H7 (cell line): Measurements from ENCODE around the gene MYADML2. TPM values are rescaled to one million over a fixed set of nuclear protein-coding genes. Genes with fewer than 3 reads are reported as not detected.
"Not testable (repeated sequence)": the region's sequence is repeated elsewhere in the genome, so short reads cannot be mapped to it uniquely, and the experiment has no call there.

Source experiments
- DNase-seq: peaks from one replicate; pipeline ENCODE4 v3.0.0; 2012
- H3K27me3 ChIP-seq: 2 replicates; pipeline ENCODE4 v1.6.0; 2011; ENCODE audit warnings: mild to moderate bottlenecking, low read length; ENCODE audit not compliant: control insufficient read depth, insufficient read depth
- H3K36me3 ChIP-seq: replicated peaks from 2 replicates; pipeline ENCODE4 v1.5.1; 2011; ENCODE audit warnings: low read length; ENCODE audit not compliant: control insufficient read depth, insufficient read depth
- H3K4me3 ChIP-seq: 2 replicates; pipeline ENCODE4 v1.5.1; 2011; ENCODE audit warnings: low read depth, mild to moderate bottlenecking, control low read depth, low read length, moderate library complexity; ENCODE audit not compliant: insufficient read depth
- total RNA-seq: library from RNA; depleted of rRNA; stranded (reverse); fragments of >200 nt; shearing (Covaris generic); gene quantifications from 2 replicates; pipeline ENCODE4 v1.2.3, GENCODE V29; 2014

The MYADML2 gene
- total RNA-seq, 1 experiment from 2014 or later, result 0.24 TPM

DNA sequence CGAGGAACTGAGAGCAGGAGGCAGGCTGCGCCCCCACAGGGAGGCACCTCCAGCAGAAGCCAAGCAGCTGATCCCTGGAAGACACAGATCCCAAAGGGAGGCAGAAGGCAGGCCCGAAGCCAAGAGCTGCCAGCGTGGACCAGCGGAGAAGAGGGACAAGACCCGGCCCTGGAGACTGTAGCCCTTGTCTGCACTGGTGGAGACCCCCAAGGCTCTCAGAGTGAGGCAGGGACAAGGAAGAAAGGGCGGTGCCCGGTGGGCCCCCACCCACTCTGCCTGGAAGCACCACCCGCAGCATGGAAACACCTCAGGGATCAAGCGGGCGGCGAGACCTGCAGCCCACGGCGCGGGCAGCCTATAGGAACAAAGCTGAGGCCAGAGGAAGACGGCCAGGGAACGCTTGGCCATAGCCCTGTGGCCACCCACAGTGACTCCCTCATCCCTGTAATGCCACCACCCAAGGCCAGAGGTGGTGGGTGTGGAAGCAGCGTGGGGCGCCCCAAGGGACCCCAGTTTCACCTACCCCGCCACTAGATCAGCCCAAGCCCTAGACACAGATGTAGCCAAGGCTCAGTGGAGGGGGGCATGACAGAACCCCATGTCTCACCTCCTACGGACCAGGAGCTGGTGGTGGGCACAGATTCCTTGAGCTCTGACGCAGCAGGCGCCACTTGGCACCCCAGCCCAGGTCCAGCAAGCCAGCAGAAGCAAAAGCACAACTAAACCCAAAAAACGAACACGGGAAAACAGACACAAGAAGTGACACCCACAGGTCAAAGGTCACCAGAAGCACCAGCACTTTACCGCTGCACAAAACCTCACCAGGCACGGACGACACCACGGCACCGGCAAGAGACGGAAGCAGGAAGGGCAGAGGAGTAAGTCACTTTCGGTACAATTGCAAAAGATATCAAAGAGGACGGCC is 26.2 kb downstream of the MYADML2 start:
- Histone ChIP-seq H3K36me3 (peaks cover 9% of the 10 kb centered on the region), H3K4me3 (no peak overlapping the region), H3K27me3 (no peaks in the 10 kb centered on the region)
- DNase-seq, result no peak

DNA sequence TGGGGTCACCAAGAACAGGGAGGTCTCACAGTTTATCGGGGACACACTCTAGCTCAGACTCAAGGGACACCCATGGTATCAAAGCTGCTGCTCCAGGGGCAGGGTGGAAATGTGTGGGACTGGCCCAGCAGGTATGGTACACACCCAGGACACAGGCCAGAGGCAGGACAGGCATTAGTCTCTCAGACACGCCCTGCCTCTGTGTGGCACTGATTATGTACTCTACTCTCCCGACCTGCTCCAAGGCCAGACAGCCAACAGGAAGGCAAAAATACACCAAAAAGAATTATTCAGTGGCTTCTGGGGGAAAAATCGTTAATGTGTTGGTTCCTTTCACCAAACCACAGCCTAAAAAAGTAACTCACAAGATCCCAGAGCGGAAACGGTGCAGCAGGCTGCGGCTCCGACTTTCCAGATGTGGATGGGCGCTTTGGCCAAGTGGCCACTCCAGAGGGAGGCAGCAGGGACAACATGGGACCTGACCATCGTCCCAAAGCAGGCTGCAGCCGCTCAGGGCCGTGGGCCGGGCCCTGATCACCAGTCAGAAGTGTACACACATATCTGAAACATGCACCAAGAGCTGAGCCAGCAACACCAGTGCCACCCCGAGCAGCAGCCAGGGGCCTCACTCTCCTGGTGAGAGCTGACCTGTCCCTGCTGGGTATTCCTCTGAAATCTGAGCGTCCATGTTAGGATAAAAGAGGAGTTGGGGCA is 28.0 kb downstream of the MYADML2 start:
- Histone ChIP-seq H3K36me3 (peaks cover 15% of the 10 kb centered on the region), H3K27me3 (no peaks in the 10 kb centered on the region), H3K4me3 (no peak overlapping the region)
- no peak for DNase-seq

DNA sequence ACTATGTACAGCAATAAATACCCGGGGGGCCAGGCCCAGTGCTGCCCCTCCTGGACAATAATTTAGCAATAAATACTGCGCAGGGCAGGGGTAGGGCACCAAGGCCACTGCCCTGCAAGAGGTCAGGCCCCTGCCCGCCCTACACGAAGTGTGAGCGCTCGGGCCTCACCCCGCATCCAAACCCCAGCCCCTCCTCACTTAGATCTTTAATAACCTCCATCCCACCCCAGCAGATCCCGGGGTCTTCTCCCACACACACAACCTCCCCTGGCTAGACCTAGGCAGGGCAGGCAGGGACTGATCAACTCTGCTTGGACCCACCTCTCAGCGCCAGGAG is 28.7 kb downstream of the MYADML2 start:
- H3K4me3 ChIP-seq, H3K27me3 ChIP-seq, DNase-seq: not testable (repeated sequence)
- peaks cover 16% of the 10 kb centered on the region for H3K36me3 ChIP-seq

- H3K36me3 ChIP-seq, result peaks cover 16% of the 10 kb centered on the region
- peak; percentile 100 for DNase-seq
- peak within 1 kb of the TSS; percentile 58 for H3K4me3 ChIP-seq
- H3K27me3 ChIP-seq, result no peaks in the 10 kb centered on the region
Measured at GRCh38 chr17:81917565-81918332, 29.3 kb downstream of the MYADML2 start, which contains the start of gene SIRT7. Gene SIRT7 (minus strand): TSS chr17:81918176. CDS start chr17:81918131, 45 bp downstream.

DNA sequence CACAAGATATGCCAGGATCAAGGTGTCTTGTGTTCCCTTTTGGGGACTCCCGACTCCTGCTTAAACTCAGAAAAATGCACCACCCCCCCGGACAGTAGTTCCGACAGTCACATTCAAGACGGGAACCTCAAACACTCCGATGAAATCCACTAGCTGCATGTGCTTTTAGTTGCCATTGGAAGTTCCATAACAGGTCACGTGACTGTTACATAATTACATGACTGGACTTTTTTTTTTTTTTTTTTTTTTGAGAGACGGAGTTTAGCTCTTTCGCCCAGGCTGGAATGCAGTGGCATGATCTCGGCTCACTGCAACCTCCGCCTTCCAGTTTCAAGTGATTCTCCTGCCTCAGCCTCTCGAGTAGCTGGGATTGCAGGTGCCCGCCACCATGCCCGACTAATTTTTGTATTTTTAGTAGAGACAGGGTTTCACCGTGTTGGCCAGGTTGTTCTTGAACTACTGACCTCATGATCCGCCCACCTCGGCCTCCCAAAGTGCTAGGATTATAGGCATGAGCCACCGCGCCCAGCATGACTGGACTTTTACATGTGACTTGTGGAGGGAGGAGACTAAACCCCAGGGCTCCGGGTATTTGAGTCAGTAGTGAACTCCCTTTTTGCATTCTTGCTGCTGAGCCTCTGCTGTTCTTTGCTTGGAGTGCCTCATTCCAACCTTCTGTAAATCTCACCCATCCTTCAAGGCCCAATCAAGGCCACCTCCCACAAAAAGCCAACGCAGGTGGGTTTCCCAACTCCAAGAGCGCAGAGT is 30.6 kb downstream of the MYADML2 start:
- H3K36me3 ChIP-seq, result peaks cover 14% of the 10 kb centered on the region

GRCh38 chr17:81915331-81915730 is 31.7 kb downstream of the MYADML2 start:
- peaks cover 2% of the 10 kb centered on the region; the same call in 1 of the 2 replicates for H3K27me3 ChIP-seq
- DNase-seq, result no peak
- no peak overlapping the region for H3K4me3 ChIP-seq
- peaks cover 12% of the 10 kb centered on the region for H3K36me3 ChIP-seq

More for the DNA sequence above, 30.6 kb downstream of the MYADML2 start:
- Histone ChIP-seq H3K27me3 (no peaks in the 10 kb centered on the region), H3K4me3 (peak overlapping the region; percentile 58; the same call in 1 of the 2 replicates)
- no peak for DNase-seq

GRCh38 chr17:81914103-81914850 is 32.8 kb downstream of the MYADML2 start:
- Histone ChIP-seq H3K27me3 (peaks cover 2% of the 10 kb centered on the region; the same call in 1 of the 2 replicates), H3K36me3 (peaks cover 9% of the 10 kb centered on the region), H3K4me3 (no peak overlapping the region)
- DNase-seq, result no peak

DNA sequence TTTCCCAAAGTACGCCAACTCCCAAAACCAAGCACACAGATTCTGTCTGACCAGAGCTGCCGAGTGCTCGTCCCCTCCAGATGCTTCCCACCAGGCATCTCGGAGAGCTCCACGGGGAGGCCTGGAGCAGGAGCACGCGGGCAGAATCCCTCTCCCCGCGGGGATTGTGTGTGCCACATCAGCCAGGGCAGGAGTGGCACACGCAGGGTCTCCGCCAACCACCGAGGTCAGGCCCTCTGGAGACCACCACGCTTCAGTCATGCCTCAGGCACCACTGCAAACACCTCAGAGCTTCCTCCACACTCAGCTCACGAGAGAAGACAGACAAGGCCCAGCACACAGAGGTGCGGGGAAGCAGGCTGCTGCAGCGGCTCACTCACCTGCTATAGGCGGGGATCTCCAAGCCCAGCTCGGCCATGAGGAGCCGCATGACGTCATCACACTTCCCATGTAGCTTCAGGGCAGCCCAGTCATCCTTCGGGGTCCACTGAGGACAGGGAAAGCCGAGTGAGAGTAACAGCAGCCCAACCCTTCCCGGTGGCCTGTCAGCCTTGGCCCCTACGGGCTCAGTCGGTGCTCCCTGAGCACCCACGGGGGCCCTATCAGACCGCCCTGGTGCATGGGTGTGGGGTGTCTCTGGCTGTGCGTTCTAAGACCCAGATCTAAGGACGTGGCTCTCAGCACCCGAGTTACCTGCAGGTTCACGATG is 33.5 kb downstream of the MYADML2 start:
- peaks cover 2% of the 10 kb centered on the region; the same call in 1 of the 2 replicates for H3K27me3 ChIP-seq

GRCh38 chr17:81912441-81913309 is 34.4 kb downstream of the MYADML2 start:
- no peak overlapping the region for H3K4me3 ChIP-seq
- DNase-seq, result no peak
- H3K36me3 ChIP-seq, result peaks cover 10% of the 10 kb centered on the region
- peaks cover 2% of the 10 kb centered on the region; the same call in 1 of the 2 replicates for H3K27me3 ChIP-seq

More for the DNA sequence above, 33.5 kb downstream of the MYADML2 start:
- DNase-seq, result no peak
- peaks cover 7% of the 10 kb centered on the region for H3K36me3 ChIP-seq
- no peak overlapping the region for H3K4me3 ChIP-seq

DNA sequence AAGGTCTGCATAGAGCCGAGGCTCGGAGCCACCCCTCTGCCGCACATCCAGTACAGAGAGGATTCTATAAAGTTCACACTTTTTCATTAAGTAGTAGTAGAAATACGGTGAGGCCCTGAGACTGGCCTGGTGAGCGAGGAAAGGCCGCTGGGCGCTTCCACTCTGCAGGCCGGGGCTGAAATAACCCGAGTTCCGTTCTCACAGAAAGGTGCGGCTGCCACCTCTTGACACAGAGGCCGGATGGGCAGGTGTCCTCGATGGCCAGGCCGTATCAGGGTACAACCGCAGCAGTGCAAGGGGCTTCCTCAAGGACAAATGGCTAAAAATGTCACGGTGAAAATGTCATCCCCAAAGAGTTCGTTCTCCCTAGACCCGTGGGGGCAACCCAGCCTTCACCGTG is 35.1 kb downstream of the MYADML2 start:
- no peak for DNase-seq
- Histone ChIP-seq H3K27me3 (peaks cover 2% of the 10 kb centered on the region; the same call in 1 of the 2 replicates), H3K36me3 (peaks cover 10% of the 10 kb centered on the region), H3K4me3 (peak overlapping the region; percentile 9; the same call in 1 of the 2 replicates)

DNA sequence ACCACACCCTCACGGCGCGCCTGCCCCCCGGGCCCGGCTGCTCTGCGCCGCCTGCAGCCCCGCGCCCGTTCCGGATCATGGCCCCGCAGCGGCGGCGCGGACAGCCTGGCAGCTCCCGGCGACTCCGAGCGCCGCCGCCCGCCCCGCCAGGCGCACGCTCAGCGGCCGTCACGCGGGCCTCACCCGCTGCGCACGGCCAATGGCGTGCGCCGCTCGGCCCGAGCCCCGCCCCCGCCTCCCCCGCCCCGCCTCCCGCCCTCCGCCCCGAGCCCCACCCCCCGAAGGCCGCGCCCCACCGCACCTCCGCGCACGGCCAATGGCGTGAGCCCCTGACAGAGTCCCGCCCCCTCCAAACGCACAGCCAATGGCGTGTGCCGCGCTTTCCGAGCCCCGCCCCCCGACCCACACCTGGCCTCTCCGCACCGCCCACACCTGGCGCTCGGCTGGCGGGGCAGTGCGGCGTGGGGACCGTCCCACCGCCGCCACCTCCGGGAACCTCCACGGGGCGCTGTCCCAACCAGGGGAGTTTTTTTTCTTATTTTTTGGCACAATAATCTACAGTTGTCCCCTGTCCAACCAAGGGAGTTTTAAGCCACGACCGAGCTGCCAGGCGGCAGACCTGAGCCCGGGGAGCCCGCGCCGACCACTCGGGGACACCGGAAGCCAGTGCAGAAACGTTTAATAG is 35.6 kb downstream of the MYADML2 start, which contains the start of gene PCYT2:
TSS of gene PCYT2 (minus strand) at position 123 of the 685 bp plus-strand sequence. CDS start at position 79, 44 bp downstream.
- peaks cover 2% of the 10 kb centered on the region; the same call in 1 of the 2 replicates for H3K27me3 ChIP-seq
- peaks cover 10% of the 10 kb centered on the region for H3K36me3 ChIP-seq
- H3K4me3 ChIP-seq, result peak within 1 kb of the TSS; percentile 78
- DNase-seq, result peak; percentile 100
